ENCODE results near the gene PTPDC1.

PTPDC1 gene

DNA sequence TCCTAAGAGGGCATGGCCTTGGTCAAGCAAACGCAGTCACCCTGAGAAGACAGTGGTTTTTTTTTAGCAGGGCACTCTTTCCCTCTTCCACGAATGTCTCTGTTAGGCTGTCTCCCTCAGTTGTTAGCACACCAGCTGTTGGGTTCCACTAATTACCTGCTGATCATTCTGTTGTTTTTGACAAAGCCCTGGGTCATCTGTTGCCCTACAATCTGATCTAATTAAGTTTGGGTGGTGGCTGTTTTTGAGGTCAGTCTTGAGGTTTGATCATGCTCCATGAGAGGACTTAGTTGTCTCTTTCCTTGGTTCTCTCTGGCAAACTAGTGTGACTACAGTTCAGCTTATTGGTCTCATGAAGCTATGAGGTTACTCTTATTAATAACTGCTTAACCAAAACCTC lies 5.0 kb upstream of the PTPDC1 start:
- no peak for DNase-seq
- H2BK120ac ChIP-seq (ENCODE audit: insufficient read depth, low read length, poor library complexity) = no peak overlapping the region
- no peak overlapping the region for H2BK12ac ChIP-seq (ENCODE audit: low read length)

DNA sequence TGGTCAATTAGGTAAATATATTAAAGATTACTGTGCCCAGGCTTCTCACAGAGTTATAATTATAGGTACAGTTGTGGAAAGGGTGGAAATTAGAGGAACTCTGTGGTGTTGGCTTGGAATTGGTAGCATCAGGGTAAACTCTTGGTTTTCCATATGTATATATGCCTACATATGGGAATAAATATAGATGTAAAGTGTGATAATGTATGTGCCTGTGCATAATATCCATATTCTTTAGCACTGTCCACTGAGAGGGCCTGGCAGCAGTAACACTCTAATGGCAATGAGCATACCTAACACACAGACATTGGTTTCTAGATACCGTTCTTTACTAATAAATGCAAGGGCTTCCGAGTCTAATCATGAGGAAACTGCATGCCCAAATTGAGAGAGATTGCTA lies 4.0 kb upstream of the PTPDC1 start:
- Histone ChIP-seq H3K4me1 (ENCODE audit: control insufficient read depth in 1 of 2, insufficient read depth in 2 of 2, low read length in 2 of 2) (no peaks in the 10 kb centered on the region), H2AFZ (ENCODE audit: insufficient read depth, low read length, poor library complexity) (no peak overlapping the region), H2BK120ac (ENCODE audit: insufficient read depth, low read length, poor library complexity) (no peak overlapping the region), H3K14ac (ENCODE audit: low read length) (no peak overlapping the region), H3K4me3 (ENCODE audit: low read depth, low read length) (no peak overlapping the region), H3K79me2 (ENCODE audit: control insufficient read depth, insufficient read depth, low read length, poor library complexity) (no peaks in the 10 kb centered on the region), H2BK5ac (ENCODE audit: low read depth, low read length, poor library complexity) (no peak overlapping the region), H3K27me3 (ENCODE audit: insufficient read depth, low read length) (no peaks in the 10 kb centered on the region), H4K12ac (ENCODE audit: low read depth, low read length) (no peak overlapping the region), H3K27ac (ENCODE audit: low read depth, low read length) (no peak overlapping the region), H3K9me3 (ENCODE audit: insufficient read depth, low read depth, low read length) (no peaks in the 10 kb centered on the region), H3K4ac (ENCODE audit: low read depth, low read length) (no peak overlapping the region), H2BK12ac (ENCODE audit: low read length) (no peak overlapping the region), H3K36me3 (ENCODE audit: control insufficient read depth in 1 of 2, insufficient read depth in 2 of 2, low read length in 2 of 2) (peaks cover 0 to 4% of the 10 kb centered on the region in 2 experiments), H4K91ac (ENCODE audit: low read depth, low read length) (no peak overlapping the region), H2AK5ac (ENCODE audit: low read length) (no peak overlapping the region), H3K4me2 (ENCODE audit: low read length) (no peak overlapping the region), H3K23ac (ENCODE audit: low read length) (no peak overlapping the region), H3K79me1 (ENCODE audit: low read length) (no peaks in the 10 kb centered on the region), H3K9ac (ENCODE audit: low read length) (no peak overlapping the region), H4K8ac (ENCODE audit: low read depth, low read length) (no peak overlapping the region), H3K18ac (ENCODE audit: low read length) (no peak overlapping the region)
- WGBS (ENCODE audit: extremely low coverage, insufficient coverage, insufficient read length) = no CpG with 5 or more reads among the region's 2 CpGs
- no peak for DNase-seq

More for the DNA sequence above, 5.0 kb upstream of the PTPDC1 start:
- Histone ChIP-seq H3K36me3 (ENCODE audit: control insufficient read depth in 1 of 2, insufficient read depth in 2 of 2, low read length in 2 of 2) (peaks cover 0 to 4% of the 10 kb centered on the region in 2 experiments), H3K4me2 (ENCODE audit: low read length) (no peak overlapping the region), H4K91ac (ENCODE audit: low read depth, low read length) (no peak overlapping the region), H3K27ac (ENCODE audit: low read depth, low read length) (no peak overlapping the region), H2AK5ac (ENCODE audit: low read length) (no peak overlapping the region), H2AFZ (ENCODE audit: insufficient read depth, low read length, poor library complexity) (no peak overlapping the region), H4K8ac (ENCODE audit: low read depth, low read length) (no peak overlapping the region), H2BK5ac (ENCODE audit: low read depth, low read length, poor library complexity) (no peak overlapping the region), H3K9ac (ENCODE audit: low read length) (no peak overlapping the region), H3K4ac (ENCODE audit: low read depth, low read length) (no peak overlapping the region), H4K12ac (ENCODE audit: low read depth, low read length) (no peak overlapping the region), H3K27me3 (ENCODE audit: insufficient read depth, low read length) (no peaks in the 10 kb centered on the region), H3K9me3 (ENCODE audit: insufficient read depth, low read depth, low read length) (no peaks in the 10 kb centered on the region), H3K4me1 (ENCODE audit: control insufficient read depth in 1 of 2, insufficient read depth in 2 of 2, low read length in 2 of 2) (no peaks in the 10 kb centered on the region), H3K18ac (ENCODE audit: low read length) (no peak overlapping the region), H3K14ac (ENCODE audit: low read length) (no peak overlapping the region), H3K23ac (ENCODE audit: low read length) (no peak overlapping the region), H3K4me3 (ENCODE audit: low read depth, low read length) (no peak overlapping the region), H3K79me1 (ENCODE audit: low read length) (no peaks in the 10 kb centered on the region), H3K79me2 (ENCODE audit: control insufficient read depth, insufficient read depth, low read length, poor library complexity) (no peaks in the 10 kb centered on the region)
- no CpG with 5 or more reads among the region's 2 CpGs for WGBS (ENCODE audit: extremely low coverage, insufficient coverage, insufficient read length)

DNA sequence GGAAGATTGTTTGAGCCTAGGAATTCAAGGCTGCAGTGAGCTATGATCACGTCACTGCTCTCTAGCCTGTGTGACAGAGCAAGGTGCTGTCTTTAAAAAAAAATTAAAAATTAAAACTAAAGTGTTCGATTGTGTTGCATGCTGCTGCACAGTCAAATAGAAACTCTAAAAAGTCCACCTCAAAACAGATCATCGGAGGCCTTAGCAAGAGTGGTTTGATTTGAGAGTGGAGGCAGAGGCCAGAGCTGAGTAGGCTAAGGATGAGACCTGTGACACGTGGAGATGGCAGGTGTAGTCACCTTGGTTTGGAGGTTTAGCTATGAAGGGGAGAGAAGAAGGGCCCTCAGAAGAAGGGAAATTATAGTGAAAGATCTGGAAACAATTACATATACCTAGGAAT lies 2.8 kb upstream of the PTPDC1 start:
- H3K27ac ChIP-seq (ENCODE audit: low read depth, low read length) = no peak overlapping the region
- no peaks in the 10 kb centered on the region for H3K9me3 ChIP-seq (ENCODE audit: insufficient read depth, low read depth, low read length)
- no peaks in the 10 kb centered on the region for H3K4me1 ChIP-seq (ENCODE audit: control insufficient read depth in 1 of 2, insufficient read depth in 2 of 2, low read length in 2 of 2)
- H2BK12ac ChIP-seq (ENCODE audit: low read length) = no peak overlapping the region
- H3K18ac ChIP-seq (ENCODE audit: low read length) = no peak overlapping the region
- no peaks in the 10 kb centered on the region for H3K79me2 ChIP-seq (ENCODE audit: control insufficient read depth, insufficient read depth, low read length, poor library complexity)
- H2AK5ac ChIP-seq (ENCODE audit: low read length) = no peak overlapping the region
- H3K23ac ChIP-seq (ENCODE audit: low read length) = no peak overlapping the region
- no peak overlapping the region for H4K91ac ChIP-seq (ENCODE audit: low read depth, low read length)
- H4K12ac ChIP-seq (ENCODE audit: low read depth, low read length) = no peak overlapping the region
- H3K27me3 ChIP-seq (ENCODE audit: insufficient read depth, low read length) = no peaks in the 10 kb centered on the region
- H2AFZ ChIP-seq (ENCODE audit: insufficient read depth, low read length, poor library complexity) = no peak overlapping the region
- no peaks in the 10 kb centered on the region for H3K79me1 ChIP-seq (ENCODE audit: low read length)
- no peak overlapping the region for H3K4ac ChIP-seq (ENCODE audit: low read depth, low read length)
- DNase-seq = no peak
- H3K4me2 ChIP-seq (ENCODE audit: low read length) = no peak overlapping the region
- H3K9ac ChIP-seq (ENCODE audit: low read length) = no peak overlapping the region
- no peak overlapping the region for H3K4me3 ChIP-seq (ENCODE audit: low read depth, low read length)
- no peak overlapping the region for H2BK120ac ChIP-seq (ENCODE audit: insufficient read depth, low read length, poor library complexity)
- no peak overlapping the region for H4K8ac ChIP-seq (ENCODE audit: low read depth, low read length)
- H2BK5ac ChIP-seq (ENCODE audit: low read depth, low read length, poor library complexity) = no peak overlapping the region
- no peak overlapping the region for H3K14ac ChIP-seq (ENCODE audit: low read length)
- peaks cover 0 to 4% of the 10 kb centered on the region in 2 experiments for H3K36me3 ChIP-seq (ENCODE audit: control insufficient read depth in 1 of 2, insufficient read depth in 2 of 2, low read length in 2 of 2)
- WGBS (ENCODE audit: extremely low coverage, insufficient coverage, insufficient read length) = no CpG with 5 or more reads among the region's 4 CpGs

DNA sequence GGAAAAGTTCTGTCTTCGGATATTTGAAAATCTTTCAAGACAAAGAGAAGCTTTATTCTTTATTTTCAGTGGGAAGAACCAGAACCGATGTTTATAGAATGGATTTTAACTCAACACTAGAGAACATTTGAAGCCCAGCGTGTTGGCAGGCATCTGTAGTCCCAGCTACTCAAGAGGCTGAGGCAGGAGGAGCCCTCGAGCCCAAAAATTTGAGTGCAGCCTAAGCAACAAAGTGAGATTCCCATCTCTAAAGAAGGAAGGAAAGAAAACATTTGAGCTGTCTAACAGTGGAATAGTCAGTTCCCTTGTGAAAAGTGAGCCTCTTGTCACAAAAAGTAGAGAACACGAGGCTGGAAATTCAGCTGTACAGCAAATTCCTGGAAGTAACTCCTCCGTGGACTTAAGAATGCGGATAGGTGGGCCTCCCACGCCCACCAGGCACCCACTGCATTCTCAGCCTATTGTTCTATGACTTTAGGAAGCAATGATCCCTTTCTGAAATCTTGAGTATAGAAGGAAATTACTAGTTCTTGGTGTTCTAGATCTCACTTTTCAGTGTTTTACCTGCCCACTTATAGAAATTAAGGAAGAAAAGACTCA lies 2.3 kb upstream of the PTPDC1 start:
- H3K9me3 ChIP-seq (ENCODE audit: insufficient read depth, low read depth, low read length) = no peaks in the 10 kb centered on the region
- H2AFZ ChIP-seq (ENCODE audit: insufficient read depth, low read length, poor library complexity) = no peak overlapping the region
- H2BK5ac ChIP-seq (ENCODE audit: low read depth, low read length, poor library complexity) = no peak overlapping the region
- WGBS (ENCODE audit: extremely low coverage, insufficient coverage, insufficient read length) = no CpG with 5 or more reads among the region's 8 CpGs
- no peaks in the 10 kb centered on the region for H3K27me3 ChIP-seq (ENCODE audit: insufficient read depth, low read length)
- H4K91ac ChIP-seq (ENCODE audit: low read depth, low read length) = no peak overlapping the region
- no peak overlapping the region for H3K14ac ChIP-seq (ENCODE audit: low read length)
- H3K4me2 ChIP-seq (ENCODE audit: low read length) = no peak overlapping the region
- no peak overlapping the region for H3K4ac ChIP-seq (ENCODE audit: low read depth, low read length)
- peaks cover 0 to 4% of the 10 kb centered on the region in 2 experiments for H3K36me3 ChIP-seq (ENCODE audit: control insufficient read depth in 1 of 2, insufficient read depth in 2 of 2, low read length in 2 of 2)
- H3K4me3 ChIP-seq (ENCODE audit: low read depth, low read length) = no peak overlapping the region
- H3K4me1 ChIP-seq (ENCODE audit: control insufficient read depth in 1 of 2, insufficient read depth in 2 of 2, low read length in 2 of 2) = no peaks in the 10 kb centered on the region
- no peak overlapping the region for H4K12ac ChIP-seq (ENCODE audit: low read depth, low read length)
- no peak overlapping the region for H2BK12ac ChIP-seq (ENCODE audit: low read length)
- no peak overlapping the region for H2BK120ac ChIP-seq (ENCODE audit: insufficient read depth, low read length, poor library complexity)
- H4K8ac ChIP-seq (ENCODE audit: low read depth, low read length) = no peak overlapping the region
- no peak overlapping the region for H3K9ac ChIP-seq (ENCODE audit: low read length)
- no peak overlapping the region for H3K18ac ChIP-seq (ENCODE audit: low read length)
- H3K79me1 ChIP-seq (ENCODE audit: low read length) = no peaks in the 10 kb centered on the region
- H2AK5ac ChIP-seq (ENCODE audit: low read length) = no peak overlapping the region
- H3K27ac ChIP-seq (ENCODE audit: low read depth, low read length) = no peak overlapping the region
- DNase-seq = no peak
- no peaks in the 10 kb centered on the region for H3K79me2 ChIP-seq (ENCODE audit: control insufficient read depth, insufficient read depth, low read length, poor library complexity)
- no peak overlapping the region for H3K23ac ChIP-seq (ENCODE audit: low read length)

Measured in trophoblast cell (in vitro differentiated cells and primary cell).